Measurements from ENCODE around the gene RUFY1. TPM values are rescaled to one million over a fixed set of nuclear protein-coding genes. Genes with fewer than 3 reads are reported as not detected.

RUFY1 gene
- polyA plus RNA-seq, 1 donor (not counting 4 experiments of a cell fraction or from before 2014, with no cell fraction given): 25.2 TPM

DNA sequence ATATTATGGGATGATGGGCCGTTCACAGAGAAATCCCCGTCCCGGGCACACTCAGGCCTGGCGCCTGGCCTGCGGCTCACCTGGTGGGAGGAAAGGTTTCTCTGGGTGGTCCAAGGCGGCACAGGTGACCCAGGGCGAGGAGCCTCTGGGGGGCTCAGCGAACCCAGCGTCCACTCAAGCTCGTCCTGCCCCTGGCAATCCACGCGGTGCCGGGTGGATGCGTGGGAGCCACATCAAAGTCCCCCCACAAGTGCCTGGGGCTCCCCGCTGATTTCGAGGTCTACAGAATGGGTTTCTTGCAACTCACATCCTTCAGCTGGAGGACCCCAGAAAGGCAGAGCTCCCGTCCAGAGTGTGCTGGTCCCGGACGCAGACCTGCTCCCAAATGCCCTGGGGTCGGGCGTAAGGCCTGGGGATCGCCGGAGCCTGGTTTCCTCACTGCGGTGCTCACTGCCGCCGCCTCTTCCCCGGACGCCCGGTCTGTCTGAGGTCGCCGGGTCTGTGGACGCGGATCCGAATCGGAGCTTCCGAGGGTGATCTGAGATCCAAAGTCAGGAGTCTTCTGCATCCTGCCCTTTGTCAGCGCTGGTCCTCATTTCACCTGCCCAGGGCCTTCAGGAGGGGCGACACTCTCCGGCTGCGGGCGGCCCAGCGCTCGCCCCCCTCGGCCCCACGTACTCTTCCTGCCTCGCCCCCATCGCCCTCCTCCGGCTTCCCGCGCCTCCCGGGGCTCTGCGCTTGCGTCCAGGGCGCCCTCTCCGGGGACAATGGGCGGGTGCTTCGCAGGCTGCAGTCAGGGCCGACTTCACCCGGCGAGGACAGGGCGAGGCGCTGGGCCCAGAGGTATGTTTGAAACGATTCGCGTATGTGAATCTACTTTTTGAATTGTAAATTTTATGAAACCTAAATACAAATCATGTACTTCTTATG lies 20.0 kb upstream of the RUFY1 start:
- Histone ChIP-seq H3K9ac (ENCODE audit: control insufficient read depth, extremely low read depth, insufficient read depth, low read length) (no peak overlapping the region), H3K27me3 (ENCODE audit: control insufficient read depth, extremely low read depth, insufficient read depth, low read length) (no peaks in the 10 kb centered on the region), H3K79me2 (ENCODE audit: control insufficient read depth, insufficient read depth, low read length) (no peaks in the 10 kb centered on the region), H4K20me1 (ENCODE audit: control insufficient read depth, extremely low read depth, insufficient read depth, low read length) (no peaks in the 10 kb centered on the region), H3K9me3 (ENCODE audit: control insufficient read depth, low read depth, low read length) (no peaks in the 10 kb centered on the region), H3K4me1 (ENCODE audit: control insufficient read depth, extremely low read depth, insufficient read depth, low read length) (no peaks in the 10 kb centered on the region), H3K9me1 (ENCODE audit: control insufficient read depth, extremely low read depth, insufficient read depth, low read length) (no peaks in the 10 kb centered on the region), H3K36me3 (ENCODE audit: control insufficient read depth in 2 of 2, extremely low read depth in 1 of 2, insufficient read depth in 2 of 2, low read length in 2 of 2) (no peaks in the 10 kb centered on the region), H3K27ac (ENCODE audit: control insufficient read depth, insufficient read depth, low read length) (no peak overlapping the region), H3K4me3 (ENCODE audit: control insufficient read depth in 2 of 3, extremely low read depth in 1 of 3, insufficient read depth in 2 of 3, low read depth in 1 of 3, low read length in 3 of 3) (no peak overlapping the region), H2AFZ (ENCODE audit: control insufficient read depth, low read length) (peak overlapping the region; percentile 19), H3K4me2 (ENCODE audit: control insufficient read depth, extremely low read depth, insufficient read depth, low read depth, low read length) (peak overlapping the region; percentile 41)
- dilution Hi-C loops (cut with MboI; ENCODE audit: extremely low pct_ligation_motif_present, low sequenced_read_pairs): no loop called here
- no peak for DNase-seq (ENCODE audit: low read depth, low spot score)
- no peak for TF ChIP-seq EZH2 (IDR thresholded peaks at IDR 0.05; ENCODE audit: low read length)
- TF ChIP-seq, protein P1, sequence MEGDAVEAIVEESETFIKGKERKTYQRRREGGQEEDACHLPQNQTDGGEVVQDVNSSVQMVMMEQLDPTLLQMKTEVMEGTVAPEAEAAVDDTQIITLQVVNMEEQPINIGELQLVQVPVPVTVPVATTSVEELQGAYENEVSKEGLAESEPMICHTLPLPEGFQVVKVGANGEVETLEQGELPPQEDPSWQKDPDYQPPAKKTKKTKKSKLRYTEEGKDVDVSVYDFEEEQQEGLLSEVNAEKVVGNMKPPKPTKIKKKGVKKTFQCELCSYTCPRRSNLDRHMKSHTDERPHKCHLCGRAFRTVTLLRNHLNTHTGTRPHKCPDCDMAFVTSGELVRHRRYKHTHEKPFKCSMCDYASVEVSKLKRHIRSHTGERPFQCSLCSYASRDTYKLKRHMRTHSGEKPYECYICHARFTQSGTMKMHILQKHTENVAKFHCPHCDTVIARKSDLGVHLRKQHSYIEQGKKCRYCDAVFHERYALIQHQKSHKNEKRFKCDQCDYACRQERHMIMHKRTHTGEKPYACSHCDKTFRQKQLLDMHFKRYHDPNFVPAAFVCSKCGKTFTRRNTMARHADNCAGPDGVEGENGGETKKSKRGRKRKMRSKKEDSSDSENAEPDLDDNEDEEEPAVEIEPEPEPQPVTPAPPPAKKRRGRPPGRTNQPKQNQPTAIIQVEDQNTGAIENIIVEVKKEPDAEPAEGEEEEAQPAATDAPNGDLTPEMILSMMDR (optimal IDR thresholded peaks at IDR 0.05 in 1 of 3, IDR thresholded peaks at IDR 0.05 in 1 of 3, conservative IDR thresholded peaks at IDR 0.05 in 1 of 3; ENCODE audit: extremely low read depth in 1 of 3, insufficient read depth in 2 of 3, low read length in 3 of 3): peak in 1 of 3 experiments; percentile 11
- no peak for FAIRE-seq

GRCh38 chr5:179533024-179533423 lies 17.3 kb upstream of the RUFY1 start:
- dilution Hi-C loops (cut with MboI; ENCODE audit: extremely low pct_ligation_motif_present, low sequenced_read_pairs): no loop called here
- no peaks in the 10 kb centered on the region for H3K4me1 ChIP-seq (ENCODE audit: control insufficient read depth, extremely low read depth, insufficient read depth, low read length)
- H3K27me3 ChIP-seq (ENCODE audit: control insufficient read depth, extremely low read depth, insufficient read depth, low read length): no peaks in the 10 kb centered on the region
- H3K27ac ChIP-seq (ENCODE audit: control insufficient read depth, insufficient read depth, low read length): no peak overlapping the region
- no peaks in the 10 kb centered on the region for H3K36me3 ChIP-seq (ENCODE audit: control insufficient read depth in 2 of 2, extremely low read depth in 1 of 2, insufficient read depth in 2 of 2, low read length in 2 of 2)
- no peak overlapping the region for H2AFZ ChIP-seq (ENCODE audit: control insufficient read depth, low read length)
- no peak for FAIRE-seq
- no peak for TF ChIP-seq EZH2 (IDR thresholded peaks at IDR 0.05; ENCODE audit: low read length)
- TF ChIP-seq, protein P1 (optimal IDR thresholded peaks at IDR 0.05 in 1 of 3, IDR thresholded peaks at IDR 0.05 in 1 of 3, conservative IDR thresholded peaks at IDR 0.05 in 1 of 3; ENCODE audit: extremely low read depth in 1 of 3, insufficient read depth in 2 of 3, low read length in 3 of 3): no peak
- no peaks in the 10 kb centered on the region for H3K9me1 ChIP-seq (ENCODE audit: control insufficient read depth, extremely low read depth, insufficient read depth, low read length)
- no peaks in the 10 kb centered on the region for H4K20me1 ChIP-seq (ENCODE audit: control insufficient read depth, extremely low read depth, insufficient read depth, low read length)
- H3K79me2 ChIP-seq (ENCODE audit: control insufficient read depth, insufficient read depth, low read length): no peaks in the 10 kb centered on the region
- no peak overlapping the region for H3K4me2 ChIP-seq (ENCODE audit: control insufficient read depth, extremely low read depth, insufficient read depth, low read depth, low read length)
- H3K9me3 ChIP-seq (ENCODE audit: control insufficient read depth, low read depth, low read length): no peaks in the 10 kb centered on the region
- DNase-seq (ENCODE audit: low read depth, low spot score): no peak
- no peak overlapping the region for H3K9ac ChIP-seq (ENCODE audit: control insufficient read depth, extremely low read depth, insufficient read depth, low read length)
- H3K4me3 ChIP-seq (ENCODE audit: control insufficient read depth in 2 of 3, extremely low read depth in 1 of 3, insufficient read depth in 2 of 3, low read depth in 1 of 3, low read length in 3 of 3): no peak overlapping the region
